CD14-positive monocyte (primary cell): Measurements from ENCODE around the gene OSBP2. TPM values are rescaled to one million over a fixed set of nuclear protein-coding genes. Genes with fewer than 3 reads are reported as not detected.

Source experiments
- DNase-seq, 3 donors: peaks; one replicate each; pipeline ENCODE4 v3.0.0-alpha.2; 2011 to 2022
- H2AFZ ChIP-seq: 2 replicates; pipeline ENCODE4 v1.6.0; 2012; ENCODE audit warnings: mild to moderate bottlenecking, low read depth, low read length, inconsistent platforms; ENCODE audit not compliant: insufficient read depth, poor library complexity, severe bottlenecking
- H3K27ac ChIP-seq, 2 donors: 1 replicate in 1 of 2; 2 replicates in 1 of 2; pipeline ENCODE4 v1.5.1; 2012 to 2013; ENCODE audit warnings: low read length in 2 of 2, control low read depth in 1 of 2, inconsistent platforms in 1 of 2, low read depth in 1 of 2, mild to moderate bottlenecking in 1 of 2
- H3K27me3 ChIP-seq, 2 donors: one replicate each; pipeline versions ENCODE4 v1.6.0 to v1.6.1; 2011 to 2013; ENCODE audit warnings: low read length in 2 of 2; ENCODE audit not compliant: control insufficient read depth in 2 of 2, insufficient read depth in 2 of 2
- H3K36me3 ChIP-seq, 2 donors: replicated peaks in 1 of 2; 1 replicate in 1 of 2; 2 replicates in 1 of 2; pipeline versions ENCODE4 v1.5.1 to v1.6.1; 2012 to 2013; ENCODE audit warnings: low read length in 2 of 2, control low read depth in 1 of 2, inconsistent platforms in 1 of 2, mild to moderate bottlenecking in 1 of 2; ENCODE audit not compliant: insufficient read depth in 2 of 2, control insufficient read depth in 1 of 2
- H3K4me1 ChIP-seq, 2 donors: 1 replicate in 1 of 2; 2 replicates in 1 of 2; pipeline versions ENCODE4 v1.5.1 to v1.6.1; 2012 to 2013; ENCODE audit warnings: low read length in 2 of 2, control low read depth in 1 of 2, inconsistent platforms in 1 of 2, mild to moderate bottlenecking in 1 of 2, moderate library complexity in 1 of 2; ENCODE audit not compliant: insufficient read depth in 2 of 2, control insufficient read depth in 1 of 2
- H3K4me2 ChIP-seq: replicated peaks from 2 replicates; pipeline ENCODE3; 2012; ENCODE audit warnings: low read length, moderate library complexity, mild to moderate bottlenecking; ENCODE audit not compliant: poor library complexity, severe bottlenecking; ENCODE audit errors: extremely low read depth
- H3K4me3 ChIP-seq, 3 experiments: fragments of 200-600 bp in 1 of 3; sonication (generic) in 1 of 3; replicated peaks in 1 of 3; 1 replicate in 2 of 3; 2 replicates in 1 of 3; pipeline ENCODE4 v1.5.1; 2011 to 2013; ENCODE audit warnings: low read length in 3 of 3, mild to moderate bottlenecking in 3 of 3, control low read depth in 2 of 3, low read depth in 2 of 3, inconsistent platforms in 1 of 3, moderate library complexity in 1 of 3
- H3K79me2 ChIP-seq: 2 replicates; pipeline ENCODE4 v1.6.0; 2012; ENCODE audit warnings: mild to moderate bottlenecking, control low read depth, inconsistent platforms, low read length, moderate library complexity; ENCODE audit not compliant: insufficient read depth
- H3K9ac ChIP-seq: 2 replicates; pipeline ENCODE4 v1.6.0; 2017; ENCODE audit warnings: low read length, mild to moderate bottlenecking; ENCODE audit not compliant: insufficient read depth, poor library complexity, severe bottlenecking
- H3K9me3 ChIP-seq, 2 donors: replicated peaks in 1 of 2; 1 replicate in 1 of 2; 2 replicates in 1 of 2; pipeline versions ENCODE4 v1.5.1 to v1.6.1; 2012 to 2013; ENCODE audit warnings: low read length in 2 of 2, control low read depth in 1 of 2; ENCODE audit not compliant: control insufficient read depth in 1 of 2, insufficient read depth in 1 of 2
- H4K20me1 ChIP-seq: 2 replicates; pipeline ENCODE4 v1.6.0; 2012; ENCODE audit warnings: mild to moderate bottlenecking, low read length, control low read depth, moderate library complexity; ENCODE audit not compliant: insufficient read depth
- H3K27ac Mint-ChIP-seq, 7 donors: one replicate each; pipeline ENCODE4 v1.8.0; 2020; ENCODE audit warnings: mild to moderate bottlenecking in 7 of 7, mixed read lengths in 7 of 7, moderate library complexity in 6 of 7, inconsistent platforms in 2 of 7
- H3K27me3 Mint-ChIP-seq, 3 donors: one replicate each; pipeline ENCODE4 v1.8.0; 2021 to 2022; ENCODE audit warnings: low read depth in 3 of 3, mild to moderate bottlenecking in 3 of 3, mixed read lengths in 3 of 3, moderate library complexity in 3 of 3, inconsistent platforms in 1 of 3
- H3K36me3 Mint-ChIP-seq, 2 donors: one replicate each; pipeline ENCODE4 v1.8.0; 2020; ENCODE audit warnings: mixed read lengths in 2 of 2, inconsistent platforms in 1 of 2, mild to moderate bottlenecking in 1 of 2
- H3K4me1 Mint-ChIP-seq: one replicate; pipeline ENCODE4 v1.8.0; 2020; ENCODE audit warnings: mild to moderate bottlenecking, mixed read lengths
- H3K4me3 Mint-ChIP-seq, 2 donors: one replicate each; pipeline ENCODE4 v1.8.0; 2020; ENCODE audit warnings: mild to moderate bottlenecking in 2 of 2, mixed read lengths in 2 of 2, moderate library complexity in 1 of 2
- H3K9me3 Mint-ChIP-seq, 7 donors: one replicate each; pipeline ENCODE4 v1.8.0; 2020 to 2022; ENCODE audit warnings: mixed read lengths in 7 of 7, mild to moderate bottlenecking in 6 of 7, moderate library complexity in 6 of 7, inconsistent platforms in 2 of 7
- CTCF ChIP-seq: fragments of 200-600 bp; IDR thresholded peaks from one replicate; pipeline ENCODE4 v1.8.0; 2022; ENCODE audit warnings: antibody characterized with exemption, mild to moderate bottlenecking
- WGBS: methylation state at CpG from one replicate; pipeline ENCODE4 v1.1.5; 2013; ENCODE audit warnings: missing lambda C conversion rate; ENCODE audit not compliant: insufficient coverage; 5-methylcytosine and 5-hydroxymethylcytosine counted together
- intact Hi-C, 2 donors: fragments of 100-400 bp; cut with micrococcal nuclease; formaldehyde crosslinking; loops; one replicate each; pipeline versions ENCODE4 v1.15.0 to v1.15.1; 2023
- polyA plus RNA-seq, 3 donors: library from polyadenylated mRNA; depleted of rRNA in 1 of 3; unstranded in 2 of 3; stranded (reverse) in 1 of 3; fragments of 300-500 nt in 2 of 3; fragments of >200 nt in 1 of 3; fragmentation: Illumina TruSeq in 2 of 3; gene quantifications; 1 replicate in 2 of 3; 2 replicates in 1 of 3; pipeline ENCODE4 v1.2.3, GENCODE V29; 2012 to 2021

The OSBP2 gene
- polyA plus RNA-seq, 3 donors: 0.21 to 0.54 TPM; not detected in 1

DNA sequence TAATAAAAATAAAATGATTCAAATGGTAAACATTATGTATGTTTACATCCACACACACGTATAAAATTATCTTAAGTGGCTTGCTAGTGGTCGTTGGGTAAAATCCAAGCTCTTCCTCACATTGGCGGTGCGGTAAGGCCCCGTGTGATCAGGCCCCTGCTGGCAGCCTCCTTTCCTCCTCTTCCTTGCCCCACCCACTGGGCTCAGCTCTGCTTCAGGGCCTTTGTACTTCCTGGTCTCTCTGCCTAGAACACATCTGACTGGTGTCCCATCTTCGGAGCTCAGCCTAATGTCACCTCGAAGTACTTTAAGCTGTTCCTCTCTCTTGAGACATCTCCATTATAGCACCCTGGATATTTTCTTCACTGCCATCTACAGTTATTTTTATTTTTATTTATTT, 52.8 kb downstream of the OSBP2 start:
- intact Hi-C loops: no loop called here
- Histone ChIP-seq H3K79me2 (no peaks in the 10 kb centered on the region), H3K4me2 (no peak overlapping the region), H3K27ac (no peak overlapping the region), H3K4me1 (no peaks in the 10 kb centered on the region), H3K27me3 (no peaks in the 10 kb centered on the region), H2AFZ (no peak overlapping the region), H3K9ac (no peak overlapping the region), H3K4me3 (no peak overlapping the region), H3K36me3 (no peaks in the 10 kb centered on the region), H4K20me1 (no peaks in the 10 kb centered on the region), H3K9me3 (no peaks in the 10 kb centered on the region)
- H3K9me3 Mint-ChIP-seq: no peaks in the 10 kb centered on the region
- no peak overlapping the region for H3K27ac Mint-ChIP-seq
- H3K36me3 Mint-ChIP-seq: no peaks in the 10 kb centered on the region
- 60% methylated on average over 3 of the region's 7 CpGs for WGBS
- TF ChIP-seq CTCF: no peak
- no peak for DNase-seq
- peaks cover 6 to 8% (median 6%) of the 10 kb centered on the region in 3 donors for H3K27me3 Mint-ChIP-seq
- no peak overlapping the region for H3K4me3 Mint-ChIP-seq
- H3K4me1 Mint-ChIP-seq: peaks cover 5% of the 10 kb centered on the region

DNA sequence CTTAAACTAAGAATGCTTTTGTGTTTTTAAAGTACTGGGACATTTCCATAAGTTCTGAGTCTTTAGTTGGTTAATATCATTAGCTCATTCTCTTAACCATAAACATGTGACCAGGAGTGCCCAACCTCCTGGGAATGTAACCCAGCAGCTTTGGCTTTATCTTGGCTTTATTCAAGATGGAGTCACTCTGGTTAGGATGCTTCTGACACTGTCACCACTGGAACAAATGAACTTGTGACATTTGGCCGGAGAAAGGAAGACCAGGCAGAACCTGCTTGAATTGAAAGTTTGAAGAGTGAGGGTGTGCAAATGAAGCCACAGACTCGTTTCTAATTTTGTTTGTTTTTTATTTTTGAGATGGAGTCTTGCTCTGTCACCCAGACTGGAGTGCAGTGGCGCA, 54.6 kb downstream of the OSBP2 start:
- no peak overlapping the region for H3K4me3 ChIP-seq
- no peak for DNase-seq
- H3K4me1 ChIP-seq: no peaks in the 10 kb centered on the region
- H3K9me3 ChIP-seq: no peaks in the 10 kb centered on the region
- no peaks in the 10 kb centered on the region for H4K20me1 ChIP-seq
- H3K9ac ChIP-seq: no peak overlapping the region
- no peak overlapping the region for H3K4me3 Mint-ChIP-seq
- H3K4me1 Mint-ChIP-seq: no peaks in the 10 kb centered on the region
- TF ChIP-seq CTCF: no peak
- H3K79me2 ChIP-seq: no peaks in the 10 kb centered on the region
- H3K27ac Mint-ChIP-seq: no peak overlapping the region
- H3K27me3 ChIP-seq: no peaks in the 10 kb centered on the region
- no peaks in the 10 kb centered on the region for H3K36me3 Mint-ChIP-seq
- no peak overlapping the region for H3K4me2 ChIP-seq
- intact Hi-C loops: no loop called here
- no peak overlapping the region for H3K27ac ChIP-seq
- H3K27me3 Mint-ChIP-seq: peaks cover 1 to 8% (median 8%) of the 10 kb centered on the region in 3 donors
- WGBS: 100% methylated on average over 1 of the region's 3 CpGs
- peaks cover 0 to 4% (median 0%) of the 10 kb centered on the region in 7 donors for H3K9me3 Mint-ChIP-seq
- H2AFZ ChIP-seq: no peak overlapping the region
- H3K36me3 ChIP-seq: no peaks in the 10 kb centered on the region
